Measurements from ENCODE around the gene IL4. TPM values are rescaled to one million over a fixed set of nuclear protein-coding genes. Genes with fewer than 3 reads are reported as not detected.

The IL4 gene
- total RNA-seq, 2 donors from 2014 or later, result not detected

- TF ChIP-seq CTCF (IDR thresholded peaks at IDR 0.05), result no peak
- H3K36me3 ChIP-seq, result peaks cover 30% of the 10 kb centered on the region
- no peaks in the 10 kb centered on the region for H3K4me1 ChIP-seq (ENCODE audit: control insufficient read depth in 1 of 2, low read depth in 2 of 2)
- H3K4me3 ChIP-seq, result no peak overlapping the region
- ATAC-seq (ENCODE audit: insufficient number of reproducible peaks, low FRiP score, low read depth) (no peak), DNase-seq (ENCODE audit: low spot score) (no peak)
- H3K27me3 ChIP-seq (replicated peaks; ENCODE audit: insufficient read depth), result no peaks in the 10 kb centered on the region
- H3K27ac ChIP-seq, result no peak overlapping the region
- no peaks in the 10 kb centered on the region for H3K9me3 ChIP-seq
These were observed 31.9 kb upstream of the IL4 start for GRCh38 chr5:132641841-132642240.

GRCh38 chr5:132644177-132644576 is 29.6 kb upstream of the IL4 start:
- Histone ChIP-seq H3K36me3 (peaks cover 13% of the 10 kb centered on the region), H3K27me3 (replicated peaks; ENCODE audit: insufficient read depth) (no peaks in the 10 kb centered on the region), H3K27ac (no peak overlapping the region), H3K4me1 (ENCODE audit: control insufficient read depth in 1 of 2, low read depth in 2 of 2) (no peaks in the 10 kb centered on the region), H3K4me3 (no peak overlapping the region), H3K9me3 (peaks cover 5% of the 10 kb centered on the region)
- TF ChIP-seq CTCF (IDR thresholded peaks at IDR 0.05), result no peak
- DNase-seq (ENCODE audit: low spot score) (no peak), ATAC-seq (ENCODE audit: insufficient number of reproducible peaks, low FRiP score, low read depth) (no peak)

DNA sequence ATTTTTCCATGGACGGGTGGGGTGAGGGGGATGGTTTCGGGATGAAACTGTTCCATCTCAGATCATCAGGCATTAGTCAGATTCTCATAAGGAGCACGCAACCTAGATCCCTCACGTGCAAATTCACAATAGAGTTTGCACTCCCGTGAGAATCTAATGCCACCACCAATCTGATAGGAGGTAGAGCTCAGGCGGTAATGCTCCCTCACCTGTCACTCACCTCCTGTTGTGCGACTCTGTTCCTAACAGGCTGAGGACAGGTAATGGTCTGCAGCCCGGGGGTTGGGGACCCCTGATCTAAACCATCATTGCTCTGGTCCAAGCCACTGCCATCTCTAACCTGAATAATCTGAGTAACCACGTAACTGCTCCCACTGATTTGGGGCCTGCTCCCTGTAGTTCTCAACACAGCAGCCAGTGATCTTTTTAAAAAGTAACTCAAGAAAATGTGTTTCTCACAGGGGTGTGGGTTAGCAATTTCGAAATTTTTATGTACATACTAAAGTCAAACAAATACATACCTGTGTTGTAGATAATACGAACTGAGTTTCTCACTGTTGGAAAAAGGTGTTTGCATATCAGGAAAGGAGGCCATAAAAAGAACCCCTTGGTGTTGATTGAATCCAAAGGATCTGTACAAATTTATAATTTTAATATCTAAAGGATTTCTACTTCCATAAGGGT is 27.1 kb upstream of the IL4 start:
- no peak for TF ChIP-seq CTCF (IDR thresholded peaks at IDR 0.05)

DNA sequence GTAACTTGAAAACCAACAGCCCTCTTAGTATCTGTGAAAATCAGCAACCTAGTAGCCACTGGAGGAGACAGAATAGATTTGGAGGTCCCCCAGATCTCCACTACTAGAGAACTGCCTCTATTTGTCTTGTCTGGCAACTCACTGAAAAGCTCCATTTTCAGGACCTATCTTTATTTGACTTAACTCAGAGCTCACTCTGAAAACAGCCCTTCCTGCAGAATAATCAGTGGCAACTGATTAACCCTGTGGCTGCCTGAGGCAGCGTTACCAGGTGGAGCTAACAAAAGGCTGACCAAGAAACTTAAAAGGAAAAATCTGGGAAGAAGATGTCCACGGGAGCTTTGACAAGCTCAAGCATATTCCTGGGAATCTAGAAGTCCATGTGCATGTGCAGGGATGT is 26.3 kb upstream of the IL4 start:
- TF ChIP-seq CTCF (IDR thresholded peaks at IDR 0.05), result no peak
- DNase-seq (ENCODE audit: low spot score) (no peak), ATAC-seq (ENCODE audit: insufficient number of reproducible peaks, low FRiP score, low read depth) (no peak)
- Histone ChIP-seq H3K36me3 (peaks cover under 1% of the 10 kb centered on the region), H3K27me3 (replicated peaks; ENCODE audit: insufficient read depth) (no peaks in the 10 kb centered on the region), H3K27ac (no peak overlapping the region), H3K4me3 (no peak overlapping the region), H3K9me3 (peaks cover 5% of the 10 kb centered on the region), H3K4me1 (ENCODE audit: control insufficient read depth in 1 of 2, low read depth in 2 of 2) (no peaks in the 10 kb centered on the region)

More for the DNA sequence above, 27.1 kb upstream of the IL4 start:
- Histone ChIP-seq H3K36me3 (peaks cover 3% of the 10 kb centered on the region), H3K27ac (no peak overlapping the region), H3K4me3 (no peak overlapping the region), H3K27me3 (replicated peaks; ENCODE audit: insufficient read depth) (no peaks in the 10 kb centered on the region), H3K4me1 (ENCODE audit: control insufficient read depth in 1 of 2, low read depth in 2 of 2) (no peaks in the 10 kb centered on the region), H3K9me3 (peaks cover 5% of the 10 kb centered on the region)
- ATAC-seq (ENCODE audit: insufficient number of reproducible peaks, low FRiP score, low read depth), result no peak
- no peak for DNase-seq (ENCODE audit: low spot score)

DNA sequence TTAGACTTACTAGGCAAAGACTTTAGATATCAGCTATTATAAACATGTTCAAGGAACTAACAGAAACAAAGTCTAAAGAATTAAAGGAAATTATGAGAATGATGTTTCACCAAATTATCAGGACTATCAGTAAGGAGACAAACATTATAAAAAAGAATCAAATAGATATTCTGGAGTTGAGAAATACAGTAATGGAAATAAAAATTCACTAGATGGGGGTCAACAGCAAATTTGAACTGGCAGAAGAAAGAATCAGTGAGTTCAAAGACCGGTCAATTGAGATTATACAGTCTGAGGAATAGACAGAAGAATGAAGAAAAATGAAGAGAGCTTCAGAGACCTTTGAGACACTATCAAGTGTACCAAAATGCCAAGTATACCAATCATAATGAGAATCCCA is 25.4 kb upstream of the IL4 start:
- no peak overlapping the region for H3K4me3 ChIP-seq
- peaks cover 5% of the 10 kb centered on the region for H3K9me3 ChIP-seq
- H3K27me3 ChIP-seq (replicated peaks; ENCODE audit: insufficient read depth), result no peaks in the 10 kb centered on the region
- H3K27ac ChIP-seq, result no peak overlapping the region
- ATAC-seq (ENCODE audit: insufficient number of reproducible peaks, low FRiP score, low read depth) (no peak), DNase-seq (ENCODE audit: low spot score) (no peak)
- no peaks in the 10 kb centered on the region for H3K36me3 ChIP-seq
- no peaks in the 10 kb centered on the region for H3K4me1 ChIP-seq (ENCODE audit: control insufficient read depth in 1 of 2, low read depth in 2 of 2)
- TF ChIP-seq CTCF (IDR thresholded peaks at IDR 0.05), result no peak

Measured in thoracic aorta (tissue), 2 donors.